ENCODE measurements around the gene BCL2L11. TPM values are rescaled to one million over a fixed set of nuclear protein-coding genes. Genes with fewer than 3 reads are reported as not detected.

Gene BCL2L11
- total RNA-seq, 2 experiments from 2014 or later = 38.7 to 42.5 TPM

GRCh38 chr2:111135910-111136297 lies 15.2 kb downstream of the BCL2L11 start:
- POLR2A ChIA-PET = no interaction called here
- CTCF ChIA-PET = no interaction called here

- ChIA-PET POLR2A (no interaction called here), CTCF (interaction anchor here (1.2 kb wide), 1 partner anchor 14 kb away, joined by 3 read pairs; no protein-coding TSS in a partner anchor)
These were observed 18.1 kb downstream of the BCL2L11 start for GRCh38 chr2:111138839-111139238.

GRCh38 chr2:111139637-111140317 lies 19.1 kb downstream of the BCL2L11 start:
- CTCF ChIA-PET = interaction anchor here (1.2 kb wide), 1 partner anchor 13 kb away, joined by 3 read pairs; no protein-coding TSS in a partner anchor
- POLR2A ChIA-PET = no interaction called here

GRCh38 chr2:111140815-111141214 lies 20.1 kb downstream of the BCL2L11 start:
- ChIA-PET POLR2A (no interaction called here), CTCF (no interaction called here)

GRCh38 chr2:111142101-111142500 lies 21.4 kb downstream of the BCL2L11 start:
- POLR2A ChIA-PET = no interaction called here
- CTCF ChIA-PET = no interaction called here

- ChIA-PET CTCF (interaction anchor here (0.6 kb wide), 1 partner anchor 24 kb away, joined by 3 read pairs; no protein-coding TSS in a partner anchor), POLR2A (no interaction called here)
These were observed 22.6 kb downstream of the BCL2L11 start for GRCh38 chr2:111143107-111143842.

GRCh38 chr2:111143843-111144198 lies 23.1 kb downstream of the BCL2L11 start:
- ChIA-PET POLR2A (no interaction called here), CTCF (no interaction called here)

GRCh38 chr2:111145103-111145760 lies 24.5 kb downstream of the BCL2L11 start:
- CTCF ChIA-PET = no interaction called here
- POLR2A ChIA-PET = no interaction called here

GRCh38 chr2:111145951-111146350 lies 25.2 kb downstream of the BCL2L11 start:
- CTCF ChIA-PET = interaction anchor here (0.6 kb wide), 1 partner anchor 299 kb away, joined by 3 read pairs; no protein-coding TSS in a partner anchor
- POLR2A ChIA-PET = no interaction called here

GRCh38 chr2:111148225-111148873 lies 27.6 kb downstream of the BCL2L11 start:
- POLR2A ChIA-PET = no interaction called here
- CTCF ChIA-PET = interaction anchor here (1.1 kb wide), 1 partner anchor 51 kb away, joined by 3 read pairs; no protein-coding TSS in a partner anchor

GRCh38 chr2:111148925-111149324 lies 28.2 kb downstream of the BCL2L11 start:
- POLR2A ChIA-PET = no interaction called here
- CTCF ChIA-PET = interaction anchor here (1.1 kb wide), 1 partner anchor 52 kb away, joined by 3 read pairs; no protein-coding TSS in a partner anchor

- ChIA-PET CTCF (no interaction called here), POLR2A (no interaction called here)
These were observed 29.3 kb downstream of the BCL2L11 start for GRCh38 chr2:111149882-111150455.

- ChIA-PET POLR2A (no interaction called here), CTCF (no interaction called here)
These were observed 34.0 kb downstream of the BCL2L11 start for GRCh38 chr2:111154758-111155157.

- CTCF ChIA-PET = no interaction called here
These were observed 34.9 kb downstream of the BCL2L11 start for GRCh38 chr2:111155610-111156009.

GRCh38 chr2:111156529-111156928 lies 35.8 kb downstream of the BCL2L11 start:
- POLR2A ChIA-PET = no interaction called here
- CTCF ChIA-PET = no interaction called here

More at GRCh38 chr2:111155610-111156009, 34.9 kb downstream of the BCL2L11 start:
- POLR2A ChIA-PET = no interaction called here

GRCh38 chr2:111157071-111157661 lies 36.5 kb downstream of the BCL2L11 start:
- POLR2A ChIA-PET = no interaction called here
- CTCF ChIA-PET = no interaction called here

- ChIA-PET CTCF (no interaction called here), POLR2A (no interaction called here)
These were observed 37.1 kb downstream of the BCL2L11 start for GRCh38 chr2:111157798-111158197.

- ChIA-PET POLR2A (no interaction called here), CTCF (no interaction called here)
These were observed 38.9 kb downstream of the BCL2L11 start for GRCh38 chr2:111159641-111160040.

GRCh38 chr2:111160758-111161157 lies 40.0 kb downstream of the BCL2L11 start:
- CTCF ChIA-PET = no interaction called here
- POLR2A ChIA-PET = no interaction called here

- ChIA-PET POLR2A (no interaction called here), CTCF (no interaction called here)
These were observed 41.3 kb downstream of the BCL2L11 start for GRCh38 chr2:111161971-111162370.

Measured in activated CD8-positive, alpha-beta memory T cell treated with anti-CD3 and anti-CD28 coated beads for 36 hours (primary cell).